ENCODE results near the gene DRP2.
"Not testable (repeated sequence)": the region's sequence is repeated elsewhere in the genome, so short reads cannot be mapped to it uniquely, and the experiment has no call there.

Gene DRP2

DNA sequence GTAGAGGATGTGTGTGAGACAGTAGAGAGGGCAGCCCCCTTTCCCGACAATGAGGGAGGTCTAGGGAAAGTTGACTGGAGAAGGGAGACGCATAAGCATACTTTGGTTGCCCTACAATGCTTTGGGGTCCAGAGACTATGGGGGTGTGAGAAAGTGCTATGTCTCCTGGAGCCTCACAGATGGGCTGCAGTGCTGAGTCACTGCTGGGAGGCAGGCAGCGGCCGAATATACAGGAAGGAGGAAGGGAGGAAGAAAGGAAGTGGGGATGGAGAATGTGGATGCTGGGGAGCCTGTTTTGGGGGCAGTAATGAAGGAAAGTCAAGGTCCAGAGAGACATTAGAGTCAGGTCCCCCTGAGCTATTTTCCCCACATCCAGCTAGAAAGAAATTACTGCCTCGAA, 12.7 kb downstream of the DRP2 start:
- DNase-seq (ENCODE audit: low read depth) = no peak

GRCh38 chrX:101237041-101237440, 17.5 kb downstream of the DRP2 start:
- DNase-seq (ENCODE audit: low read depth) = no peak

- no peak for DNase-seq (ENCODE audit: low read depth)
These were observed 21.9 kb downstream of the DRP2 start for GRCh38 chrX:101241531-101241930.

GRCh38 chrX:101252634-101253033, 33.0 kb downstream of the DRP2 start:
- DNase-seq (ENCODE audit: low read depth) = no peak

DNA sequence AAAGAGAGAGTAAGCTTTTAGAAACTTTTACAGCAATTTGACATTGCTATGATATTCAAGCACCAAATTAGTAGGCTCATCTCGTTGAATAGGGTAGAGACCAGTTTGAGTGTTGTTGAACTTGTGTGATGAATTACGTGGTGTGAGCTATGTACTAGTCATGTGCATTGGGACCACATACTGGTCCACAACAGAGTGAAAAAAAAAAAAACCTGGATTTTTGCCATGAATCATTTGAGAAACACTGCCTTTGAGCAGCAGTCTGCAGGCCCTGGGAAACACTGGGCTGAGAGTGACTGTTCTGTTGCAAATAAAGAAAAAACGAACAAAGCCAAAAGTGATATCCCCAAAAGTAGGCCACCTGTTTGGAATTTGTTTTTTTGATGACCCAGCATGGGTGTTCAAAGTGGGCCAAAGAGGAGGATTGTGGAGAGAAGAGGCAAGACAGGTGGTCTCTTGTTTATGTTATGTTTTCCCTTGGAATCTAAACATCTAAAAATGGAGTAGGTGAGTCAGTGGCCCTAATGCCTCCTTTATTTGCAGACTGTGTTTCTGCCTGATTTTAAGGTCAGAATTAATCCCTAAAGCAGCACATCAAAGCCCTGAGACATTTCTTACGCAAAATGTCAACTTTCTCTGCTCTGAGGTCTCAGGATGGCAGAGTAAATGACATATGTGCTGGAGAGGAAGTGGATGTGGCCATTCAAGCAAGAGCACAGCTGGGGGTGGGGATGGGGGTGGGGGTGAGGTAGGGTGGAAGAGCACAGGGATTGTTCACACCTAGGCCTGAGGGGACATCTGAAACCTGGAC, 38.1 kb downstream of the DRP2 start:
- no peak for DNase-seq (ENCODE audit: low read depth)

GRCh38 chrX:101258259-101258581, 38.6 kb downstream of the DRP2 start:
- DNase-seq (ENCODE audit: low read depth) = no peak

DNA sequence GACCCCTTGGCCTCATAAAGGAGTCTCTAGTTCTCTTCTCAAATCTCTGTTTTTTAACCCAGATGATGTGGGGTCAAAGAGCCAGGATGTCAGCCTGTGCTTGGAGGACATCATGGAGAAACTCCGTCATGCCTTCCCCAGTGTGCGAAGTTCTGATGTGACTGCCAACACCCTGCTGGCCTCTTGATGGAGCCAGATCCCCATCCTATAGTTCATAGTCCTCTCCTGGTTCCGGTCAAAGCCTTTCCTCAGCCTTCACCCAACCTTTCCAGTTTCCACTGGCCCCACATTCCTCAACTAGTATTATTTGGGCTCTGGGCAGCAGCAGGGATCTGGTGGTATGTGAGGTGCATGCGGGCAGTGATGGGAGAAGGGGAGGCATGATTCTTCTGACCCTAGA, 40.8 kb downstream of the DRP2 start:
- no peak for DNase-seq (ENCODE audit: low read depth)

GRCh38 chrX:101262590-101262989, 43.0 kb downstream of the DRP2 start:
- no peak for DNase-seq (ENCODE audit: low read depth)

GRCh38 chrX:101263766-101264165, 44.2 kb downstream of the DRP2 start:
- no peak for DNase-seq (ENCODE audit: low read depth)

DNA sequence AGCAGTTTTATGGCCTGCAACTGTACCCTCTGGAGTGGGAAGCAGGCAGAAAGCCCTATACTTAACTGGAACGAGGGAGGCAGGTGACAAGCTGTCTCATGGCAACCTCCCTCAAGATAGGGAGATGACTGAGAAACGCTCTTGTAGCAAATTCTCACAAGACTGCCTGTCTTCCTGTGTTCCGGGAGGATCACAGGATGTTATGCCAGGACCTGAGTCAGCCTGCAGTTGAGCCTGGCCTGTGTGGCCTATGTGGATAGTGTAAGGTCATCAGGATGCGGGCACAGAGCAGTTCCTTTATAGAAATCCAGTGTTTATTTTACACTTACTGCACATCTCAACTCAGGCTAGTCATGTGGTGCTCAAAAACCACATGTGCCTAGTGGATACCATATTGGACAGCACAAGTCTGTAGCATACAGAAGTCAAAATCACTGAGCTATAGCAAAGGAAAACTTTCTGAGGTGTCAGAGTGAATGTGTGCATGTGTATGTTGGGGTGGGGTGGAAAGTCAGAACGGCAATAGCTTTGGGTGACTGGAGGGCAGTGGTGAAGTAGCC, 46.4 kb downstream of the DRP2 start:
- no peak for DNase-seq (ENCODE audit: low read depth)

GRCh38 chrX:101274198-101274597, 54.6 kb downstream of the DRP2 start:
- DNase-seq (ENCODE audit: low read depth) = no peak

- DNase-seq (ENCODE audit: low read depth) = no peak
These were observed 56.7 kb downstream of the DRP2 start for GRCh38 chrX:101276238-101276637.

DNA sequence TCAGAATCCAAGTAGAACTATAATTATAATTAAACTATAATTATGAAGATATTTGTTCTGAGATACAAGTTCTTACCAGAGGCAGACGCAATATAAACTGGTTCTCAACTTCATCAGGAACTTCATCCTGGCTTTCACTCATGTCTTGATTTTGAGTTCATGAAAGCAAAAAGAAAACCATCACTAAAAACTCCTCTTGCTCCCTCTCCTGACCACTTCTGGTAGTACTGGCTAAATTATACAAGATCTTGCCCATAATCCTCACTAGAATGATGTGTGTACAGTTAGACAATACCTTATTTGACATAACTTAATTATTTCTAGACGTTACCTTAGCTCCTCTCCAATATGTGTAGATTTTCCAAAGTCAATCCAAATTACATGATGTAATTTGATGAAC, 67.8 kb downstream of the DRP2 start:
- no peak for DNase-seq (ENCODE audit: low read depth)

DNA sequence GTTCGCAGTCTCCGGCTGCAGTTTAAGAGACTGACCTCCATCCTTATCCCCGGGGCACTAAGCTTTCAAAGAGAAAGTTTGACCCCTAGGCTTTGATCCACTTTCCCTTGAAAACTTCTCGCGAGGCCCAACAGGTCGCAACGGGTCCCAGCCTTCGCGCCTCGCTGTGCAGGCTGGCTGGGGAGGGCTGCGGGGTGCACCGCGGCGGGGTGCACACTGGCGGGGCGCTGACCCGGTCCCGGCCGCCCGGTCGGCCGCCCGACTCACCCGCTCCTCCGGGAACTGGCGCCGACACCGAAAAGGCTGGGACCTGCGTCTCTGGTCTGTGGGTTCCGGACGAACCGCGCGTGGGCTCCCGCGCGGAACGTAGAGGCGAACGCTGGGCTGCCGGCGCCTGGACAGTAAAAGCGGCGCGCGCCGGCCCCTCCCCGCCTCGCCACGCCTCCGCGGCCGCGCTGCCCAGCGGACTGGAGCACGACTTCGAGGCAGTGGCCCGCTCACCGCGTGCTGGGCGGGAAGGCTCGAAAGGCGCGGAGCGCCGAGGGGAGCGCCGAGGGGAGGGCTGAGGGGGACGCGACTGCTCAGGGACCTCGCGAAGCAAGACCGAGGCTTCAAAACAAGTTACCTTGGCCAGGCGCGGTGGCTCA, 71.5 kb downstream of the DRP2 start, which contains the start of gene TAF7L:
Gene TAF7L, minus strand, starts transcription at position 378 of the 647 bp plus-strand sequence. CDS start 3,791 bp downstream, outside the sequence.
- DNase-seq (ENCODE audit: low read depth) = no peak

DNA sequence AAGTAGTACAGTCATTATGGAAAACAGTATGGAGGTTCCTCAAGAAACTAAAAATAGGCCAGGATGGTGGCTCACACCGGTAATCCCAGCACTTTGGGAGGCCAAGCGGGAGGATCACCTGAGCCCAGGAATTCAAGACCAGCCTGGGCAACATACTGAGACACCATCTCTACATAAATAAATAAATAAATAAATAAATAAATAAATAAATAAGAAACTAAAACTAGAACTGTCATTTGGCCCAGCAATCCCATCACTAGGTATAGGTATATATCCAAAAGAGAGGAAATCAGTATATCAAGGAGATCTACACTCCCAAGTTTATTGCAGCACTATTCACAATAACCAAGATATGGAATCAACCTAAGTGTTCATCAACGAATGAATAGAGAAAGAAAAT, 76.0 kb downstream of the DRP2 start:
- DNase-seq (ENCODE audit: low read depth) = not testable (repeated sequence)

DNA sequence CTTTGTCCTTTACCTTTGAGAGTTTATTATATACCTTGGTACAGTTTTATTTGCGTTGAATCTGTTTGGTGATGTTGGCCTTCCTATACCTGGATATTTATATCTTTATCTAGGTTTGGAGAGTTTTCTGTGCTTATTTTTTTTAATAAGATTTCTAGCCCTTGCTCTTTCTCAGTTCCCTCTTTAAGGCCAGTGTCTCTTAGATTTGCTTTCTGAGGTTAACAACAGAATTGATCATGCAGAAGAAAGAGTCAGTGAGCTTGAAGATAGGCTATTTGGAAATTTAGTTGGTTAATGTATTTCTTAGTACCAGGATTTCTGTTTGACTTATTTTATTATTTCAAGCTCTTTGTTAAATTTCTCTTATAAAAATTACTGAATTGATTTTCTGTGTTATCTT, 84.2 kb downstream of the DRP2 start:
- no peak for DNase-seq (ENCODE audit: low read depth)
